SJSA1 (cell line): ENCODE measurements around the gene KRT27. TPM values are rescaled to one million over a fixed set of nuclear protein-coding genes. Genes with fewer than 3 reads are reported as not detected.
A peak's percentile ranks its signal among the peaks of the same experiment; 100 is the strongest.
"Not testable (repeated sequence)": the region's sequence is repeated elsewhere in the genome, so short reads cannot be mapped to it uniquely, and the experiment has no call there.

ENCODE experiments used
- DNase-seq, 2 experiments: peaks; one replicate each; pipeline ENCODE4 v3.0.0-alpha.2; 2015 to 2020; ENCODE audit warnings: low spot score in 2 of 2, low read depth in 1 of 2
- H3K27ac ChIP-seq: fragments of 250-450 bp; sonication (Bioruptor Pico); 2 replicates; pipeline ENCODE4 v1.5.1; 2020; ENCODE audit warnings: mild to moderate bottlenecking, moderate library complexity
- H3K27me3 ChIP-seq: fragments of 250-450 bp; sonication (Bioruptor Pico); replicated peaks from 2 replicates; pipeline ENCODE4 v1.5.1; 2020; ENCODE audit warnings: mild to moderate bottlenecking, moderate library complexity
- H3K36me3 ChIP-seq: fragments of 250-450 bp; sonication (Bioruptor Pico); 2 replicates; pipeline ENCODE4 v1.5.1; 2020; ENCODE audit warnings: mild to moderate bottlenecking
- H3K4me1 ChIP-seq: fragments of 250-450 bp; sonication (Bioruptor Pico); replicated peaks from 2 replicates; pipeline ENCODE4 v1.6.1; 2021; ENCODE audit warnings: mild to moderate bottlenecking
- H3K4me3 ChIP-seq: fragments of 250-450 bp; sonication (Bioruptor Pico); 2 replicates; pipeline ENCODE4 v1.5.1; 2020; ENCODE audit warnings: mild to moderate bottlenecking
- H3K9me3 ChIP-seq: fragments of 250-450 bp; sonication (Bioruptor Pico); replicated peaks from 2 replicates; pipeline ENCODE4 v1.5.1; 2020; ENCODE audit warnings: mild to moderate bottlenecking
- total RNA-seq: library from RNA; depleted of rRNA; stranded (reverse); fragments of >200 nt; shearing (Covaris generic); gene quantifications from 2 replicates; pipeline ENCODE4 v1.2.3, GENCODE V29; 2014

KRT27 gene
- total RNA-seq, 1 experiment from 2014 or later: not detected

DNA sequence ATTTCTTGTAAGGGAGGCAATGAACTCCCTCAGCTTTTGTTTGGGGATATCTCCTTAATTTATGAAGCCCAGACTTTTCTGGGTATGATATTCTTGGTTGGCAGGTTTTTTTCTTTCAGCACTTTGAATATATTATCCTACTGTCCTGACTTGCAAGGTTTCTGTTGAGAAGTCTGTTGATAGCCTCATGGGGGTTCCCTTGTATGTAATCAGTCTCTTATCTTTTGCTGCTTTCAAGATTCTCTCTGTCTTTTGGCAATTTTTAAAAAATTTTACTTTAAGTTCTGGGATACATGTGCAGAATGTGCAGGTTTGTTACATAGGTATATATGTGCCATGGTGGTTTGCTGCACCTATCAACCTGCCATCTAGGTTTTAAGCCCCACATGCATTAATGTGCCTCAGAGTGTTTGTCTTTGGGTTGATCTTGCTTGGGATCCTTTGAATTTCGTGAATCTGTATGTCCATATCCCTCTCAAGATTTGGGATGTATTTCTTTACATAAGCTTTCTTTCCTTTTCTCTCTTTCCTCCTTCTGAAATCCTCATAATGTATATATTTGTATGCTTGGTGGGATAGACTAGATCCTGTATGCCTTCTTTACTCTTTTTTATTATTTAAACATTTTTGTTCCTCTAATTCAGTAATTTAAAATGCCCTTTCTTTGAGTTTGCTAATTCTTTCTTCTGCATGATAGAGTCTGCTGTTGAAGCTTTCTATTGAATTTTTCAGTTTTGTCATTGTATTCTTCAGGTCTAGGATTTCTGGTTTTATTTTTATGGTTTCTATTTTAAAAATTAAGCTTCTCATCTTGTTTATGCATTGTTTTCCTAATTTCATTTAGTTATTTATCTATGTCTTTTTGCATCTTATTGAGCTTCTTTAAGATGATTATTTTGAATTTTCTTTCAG is 22.0 kb downstream of the KRT27 start:
- no peaks in the 10 kb centered on the region for H3K36me3 ChIP-seq
- H3K4me3 ChIP-seq: no peak overlapping the region
- H3K9me3 ChIP-seq: peaks cover 20% of the 10 kb centered on the region
- no peak for DNase-seq
- H3K27ac ChIP-seq: no peak overlapping the region
- no peaks in the 10 kb centered on the region for H3K4me1 ChIP-seq
- no peaks in the 10 kb centered on the region; the same call in 1 of the 2 replicates for H3K27me3 ChIP-seq

DNA sequence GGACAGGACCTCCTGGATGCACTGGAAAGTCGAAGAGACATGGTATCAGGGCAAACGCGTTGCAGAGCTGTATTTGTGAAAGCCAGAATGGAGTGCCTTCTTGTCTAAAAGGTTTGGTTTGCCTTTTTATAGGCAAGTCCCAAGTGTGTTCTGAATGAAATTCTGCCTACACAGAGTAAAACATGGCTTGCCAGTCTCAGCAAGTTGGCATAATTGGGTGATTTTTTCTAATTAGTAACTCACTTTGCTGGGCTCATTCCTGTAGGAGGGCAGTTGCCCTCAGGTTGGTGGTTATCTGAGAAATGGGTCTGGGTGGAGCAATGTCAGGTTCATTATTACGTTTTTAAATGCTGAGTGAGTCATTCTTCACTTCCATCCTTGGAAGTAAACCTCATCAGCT is 27.1 kb downstream of the KRT27 start, which contains the start of gene KRT25:
KRT25 (minus strand) TSS at position 101 of the 400 bp plus-strand sequence; CDS start at position 41, 60 bp downstream.
- Histone ChIP-seq H3K27me3 (peaks cover 4% of the 10 kb centered on the region; the same call in 1 of the 2 replicates), H3K4me1 (no peaks in the 10 kb centered on the region), H3K4me3 (no peak within 1 kb of the TSS), H3K27ac (no peak within 1 kb of the TSS), H3K9me3 (0 out of 2 replicates have a peak, but pooled peaks cover 2% of the 10 kb centered on the region), H3K36me3 (no peaks in the 10 kb centered on the region)
- DNase-seq: no peak

GRCh38 chr17:40753804-40754203 is 28.5 kb downstream of the KRT27 start:
- Histone ChIP-seq H3K9me3 (no peaks in the 10 kb centered on the region), H3K36me3 (no peaks in the 10 kb centered on the region), H3K27ac (no peak overlapping the region), H3K4me1 (no peaks in the 10 kb centered on the region), H3K4me3 (no peak overlapping the region), H3K27me3 (peaks cover 4% of the 10 kb centered on the region; the same call in 1 of the 2 replicates)
- no peak for DNase-seq

DNA sequence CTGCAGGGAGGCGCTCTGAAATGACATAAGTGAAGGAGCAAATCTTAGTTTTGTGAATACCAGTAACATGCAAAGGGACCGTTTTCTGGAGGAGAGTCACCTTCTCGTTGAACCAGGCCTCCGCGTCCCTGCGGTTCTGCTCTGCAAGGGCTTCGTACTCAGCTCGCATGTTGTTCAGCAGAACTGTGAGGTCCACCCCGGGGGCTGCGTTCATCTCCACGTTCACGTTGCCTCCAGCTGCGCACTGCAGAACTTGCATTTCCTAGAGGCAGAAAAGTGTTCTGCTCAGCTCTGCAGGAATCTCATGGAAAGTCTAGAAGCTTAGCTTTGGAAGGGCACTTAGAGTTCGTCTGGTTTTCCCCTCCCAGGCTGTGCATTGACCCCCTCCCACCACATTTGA is 31.3 kb downstream of the KRT27 start:
- H3K36me3 ChIP-seq: no peaks in the 10 kb centered on the region
- DNase-seq: no peak
- no peaks in the 10 kb centered on the region for H3K4me1 ChIP-seq
- no peak overlapping the region for H3K4me3 ChIP-seq
- H3K27ac ChIP-seq: no peak overlapping the region
- peaks cover 9% of the 10 kb centered on the region; the same call in 1 of the 2 replicates for H3K27me3 ChIP-seq
- no peaks in the 10 kb centered on the region for H3K9me3 ChIP-seq

- Histone ChIP-seq H3K36me3 (no peaks in the 10 kb centered on the region), H3K4me1 (no peaks in the 10 kb centered on the region), H3K27ac (no peak overlapping the region), H3K9me3 (no peaks in the 10 kb centered on the region), H3K4me3 (no peak overlapping the region), H3K27me3 (peaks cover 9% of the 10 kb centered on the region; the same call in 1 of the 2 replicates)
- no peak for DNase-seq
Measured at GRCh38 chr17:40750391-40750790, 32.0 kb downstream of the KRT27 start.

DNA sequence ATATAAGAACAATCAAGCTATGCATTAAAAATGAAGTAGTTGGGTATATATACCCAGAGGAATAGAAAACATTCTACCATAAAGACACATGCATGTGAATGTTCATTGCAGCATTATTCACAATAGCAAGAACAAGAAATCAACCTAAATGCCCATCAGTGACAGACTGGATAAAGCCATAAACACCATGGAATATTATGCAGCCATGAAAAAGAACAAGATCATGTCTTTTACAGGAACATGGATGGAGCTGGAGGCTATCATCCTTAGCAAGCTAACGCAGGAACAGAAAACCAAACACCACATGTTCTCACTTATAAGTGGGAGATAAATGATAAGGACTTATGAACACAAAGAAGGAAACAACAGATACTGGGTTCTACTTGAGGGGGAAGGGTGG is 33.7 kb downstream of the KRT27 start:
- H3K4me1 ChIP-seq, H3K4me3 ChIP-seq: not testable (repeated sequence)

DNA sequence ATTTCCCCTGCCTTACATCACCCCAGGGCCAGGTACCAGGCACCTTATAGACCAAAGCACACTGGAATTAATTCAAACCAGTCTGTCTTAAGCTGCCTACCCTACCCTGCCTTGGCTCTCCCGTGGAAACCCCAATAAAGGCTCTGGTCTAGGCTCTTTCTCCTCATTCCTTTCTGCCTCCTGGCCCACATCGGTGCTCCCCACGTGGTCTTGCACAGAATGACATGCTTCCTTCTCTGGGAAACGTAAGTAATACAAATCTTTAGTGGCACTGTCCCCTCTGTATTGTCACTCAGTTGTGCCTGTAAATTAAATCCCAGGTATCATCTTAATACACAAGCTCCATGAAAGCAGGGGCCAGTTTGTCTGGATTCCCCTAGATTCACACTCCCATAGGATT is 43.8 kb downstream of the KRT27 start:
- no peak for DNase-seq
- Histone ChIP-seq H3K27me3 (peaks cover 6% of the 10 kb centered on the region), H3K36me3 (no peaks in the 10 kb centered on the region), H3K27ac (no peak overlapping the region), H3K4me3 (no peak overlapping the region), H3K4me1 (no peaks in the 10 kb centered on the region), H3K9me3 (peaks cover 5% of the 10 kb centered on the region; the same call in 1 of the 2 replicates)

More for the DNA sequence above, 33.7 kb downstream of the KRT27 start:
- not testable (repeated sequence) for H3K27me3 ChIP-seq, H3K27ac ChIP-seq, H3K36me3 ChIP-seq, H3K9me3 ChIP-seq, DNase-seq

GRCh38 chr17:40735016-40735415 is 47.3 kb downstream of the KRT27 start:
- DNase-seq: no peak
- no peak overlapping the region for H3K27ac ChIP-seq
- no peak overlapping the region for H3K4me3 ChIP-seq
- H3K9me3 ChIP-seq: peaks cover 5% of the 10 kb centered on the region; the same call in 1 of the 2 replicates
- peaks cover 6% of the 10 kb centered on the region for H3K27me3 ChIP-seq
- no peaks in the 10 kb centered on the region for H3K4me1 ChIP-seq
- no peaks in the 10 kb centered on the region for H3K36me3 ChIP-seq

- DNase-seq: no peak
- no peak overlapping the region for H3K4me3 ChIP-seq
- H3K27me3 ChIP-seq: peaks cover 2% of the 10 kb centered on the region
- no peaks in the 10 kb centered on the region for H3K4me1 ChIP-seq
- H3K27ac ChIP-seq: no peak overlapping the region
- H3K36me3 ChIP-seq: no peaks in the 10 kb centered on the region
- H3K9me3 ChIP-seq: peaks cover 5% of the 10 kb centered on the region; the same call in 1 of the 2 replicates
Measured at GRCh38 chr17:40734018-40734417, 48.3 kb downstream of the KRT27 start.

GRCh38 chr17:40730970-40731369 is 51.4 kb downstream of the KRT27 start:
- Histone ChIP-seq H3K27me3 (no peaks in the 10 kb centered on the region; the same call in 1 of the 2 replicates), H3K9me3 (peaks cover 5% of the 10 kb centered on the region; the same call in 1 of the 2 replicates), H3K27ac (no peak overlapping the region), H3K4me1 (no peaks in the 10 kb centered on the region), H3K36me3 (no peaks in the 10 kb centered on the region), H3K4me3 (no peak overlapping the region)
- DNase-seq: no peak

DNA sequence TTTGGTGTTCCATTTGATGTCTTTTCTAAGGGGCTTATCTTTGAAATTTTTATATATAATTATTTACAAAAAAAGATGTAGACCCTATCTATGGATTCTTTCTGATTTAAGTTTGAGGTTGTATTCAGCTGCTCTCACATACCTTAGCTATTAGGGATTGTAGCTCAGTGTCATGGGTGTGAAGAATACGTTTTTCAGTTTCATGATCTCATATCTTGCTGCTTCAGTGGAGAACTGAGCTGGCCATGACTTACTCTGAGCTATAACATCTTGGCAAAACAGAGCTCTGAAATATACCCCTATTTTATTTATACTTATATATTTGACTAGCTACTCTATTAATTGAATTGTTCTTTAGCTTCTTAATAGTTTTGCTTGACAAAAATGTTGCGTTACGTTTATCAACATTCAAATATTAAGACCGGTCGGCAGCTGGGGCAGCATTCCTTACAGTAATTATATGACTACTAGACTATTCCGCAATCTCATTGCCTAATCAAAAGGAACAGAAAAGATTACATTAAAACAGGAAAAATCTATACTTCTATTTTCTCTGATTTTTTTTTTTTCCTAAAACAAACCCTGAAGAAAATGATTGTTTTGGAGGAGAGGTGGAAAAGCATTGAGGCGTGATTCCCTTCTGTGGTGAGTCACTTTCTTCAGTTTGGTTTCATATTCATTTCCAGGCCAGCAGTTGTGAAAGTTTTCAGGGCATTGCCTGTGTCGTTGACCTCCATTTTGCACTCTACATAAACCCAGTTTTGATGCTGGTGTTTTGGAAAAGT is 54.7 kb downstream of the KRT27 start:
- no peaks in the 10 kb centered on the region for H3K4me1 ChIP-seq
- H3K27ac ChIP-seq: peak overlapping the region; percentile 17
- DNase-seq: peak in 1 of 2 experiments; percentile 18

GRCh38 chr17:40726919-40727318 is 55.4 kb downstream of the KRT27 start:
- H3K4me3 ChIP-seq: no peak overlapping the region
- H3K36me3 ChIP-seq: no peaks in the 10 kb centered on the region
- H3K9me3 ChIP-seq: no peaks in the 10 kb centered on the region
- H3K27me3 ChIP-seq: peaks cover 6% of the 10 kb centered on the region; the same call in 1 of the 2 replicates
- no peak overlapping the region for H3K27ac ChIP-seq
- H3K4me1 ChIP-seq: no peaks in the 10 kb centered on the region
- DNase-seq: no peak

More for the DNA sequence above, 54.7 kb downstream of the KRT27 start:
- H3K36me3 ChIP-seq: no peaks in the 10 kb centered on the region
- H3K27me3 ChIP-seq: peaks cover under 1% of the 10 kb centered on the region; the same call in 1 of the 2 replicates
- no peak overlapping the region for H3K4me3 ChIP-seq
- H3K9me3 ChIP-seq: no peaks in the 10 kb centered on the region
